Ovary (tissue), 3 donors: ENCODE measurements around the gene CCBE1.

Experiments
- CTCF ChIP-seq, 3 donors: fragments of 450-650 bp in 2 of 3; fragments of 200-600 bp in 1 of 3; IDR thresholded peaks; one replicate each; pipeline versions ENCODE4 v1.5.1 to v1.8.0; 2016 to 2022; ENCODE audit warnings: antibody characterized with exemption in 3 of 3, mild to moderate bottlenecking in 1 of 3
- POLR2A ChIP-seq: fragments of 450-650 bp; IDR thresholded peaks from one replicate; pipeline ENCODE4 v1.6.1; 2017; ENCODE audit warnings: antibody characterized with exemption, mild to moderate bottlenecking, moderate library complexity
- donor health status: DM: no; HTN: no; CAD: no.

- TF ChIP-seq POLR2A, result no peak
- TF ChIP-seq CTCF (IDR thresholded peaks at IDR 0.05), result no peak
These were observed 103.9 kb downstream of the CCBE1 start for GRCh38 chr18:59593291-59593717.
